ENCODE data around the gene INMT.

The INMT gene

DNA sequence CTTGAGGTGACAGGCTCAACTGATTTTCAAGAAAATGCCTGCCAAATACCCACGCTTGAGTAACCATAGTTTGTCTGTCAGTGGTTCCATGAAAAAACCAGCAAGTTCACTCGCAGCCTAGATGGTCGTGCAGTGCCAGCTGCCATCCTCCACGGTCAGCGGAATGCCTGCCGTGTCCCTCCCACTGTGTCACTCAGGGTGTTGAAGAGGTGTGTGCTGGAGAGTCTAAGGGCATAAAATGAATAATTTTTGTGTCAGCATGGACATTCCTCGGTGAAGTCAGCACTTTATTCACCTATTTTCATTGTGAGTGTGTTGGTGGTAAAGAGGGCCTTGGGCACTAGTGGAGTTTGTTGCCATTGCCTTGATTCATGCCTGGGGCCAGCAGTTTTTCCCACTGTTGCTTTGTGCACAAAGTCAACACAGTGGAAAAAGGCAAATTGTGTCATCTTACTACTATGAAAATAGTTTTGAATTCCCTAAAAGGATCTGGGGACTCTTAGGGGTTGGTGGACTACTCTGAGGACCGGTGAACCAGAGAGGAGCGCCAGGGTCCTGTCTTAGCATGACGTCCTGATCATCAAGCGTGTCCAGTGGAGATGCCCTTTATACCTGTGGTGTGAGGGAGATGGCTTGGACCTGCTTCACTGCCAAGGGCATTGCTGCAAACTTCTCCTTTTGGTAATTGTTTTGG lies 36.9 kb downstream of the INMT start:
- DNase-seq = no peak

DNA sequence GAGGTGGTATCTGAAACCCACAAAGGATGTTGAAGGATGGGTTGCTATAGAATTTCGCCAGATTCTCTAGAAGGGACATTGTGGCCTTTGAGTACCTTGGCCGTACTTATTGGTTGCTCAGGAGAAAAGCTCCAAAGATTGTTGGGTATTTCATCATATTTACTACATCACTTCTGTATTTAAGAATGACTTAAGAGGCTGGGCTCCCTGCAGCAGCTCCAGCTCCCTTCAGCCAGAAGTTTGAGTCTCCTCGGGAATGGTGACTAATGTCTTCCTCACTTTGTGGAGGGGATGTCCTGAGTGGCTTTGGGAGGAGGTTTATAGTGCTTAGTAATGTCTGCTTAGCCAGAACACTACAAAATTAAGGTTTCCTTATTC lies 37.4 kb downstream of the INMT start:
- peak; percentile 93 for DNase-seq

DNA sequence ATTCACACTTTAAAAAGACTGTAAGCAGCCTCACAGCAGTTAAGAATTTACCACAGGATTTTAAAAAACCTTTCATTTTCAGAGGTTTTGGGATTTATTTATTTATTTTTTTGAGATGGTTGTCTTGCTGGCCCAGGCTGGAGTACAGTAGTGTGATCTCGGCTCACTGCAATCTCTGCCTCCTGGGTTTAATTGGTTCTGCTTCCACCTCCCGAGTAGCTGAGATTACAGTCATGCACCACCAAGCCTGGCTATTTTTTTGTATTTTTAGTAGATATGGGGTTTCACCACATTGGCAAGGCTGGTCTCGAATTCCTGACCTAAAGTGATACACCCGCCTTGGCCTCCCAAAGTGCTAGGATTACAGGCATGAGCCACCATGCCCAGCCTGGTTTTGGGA lies 38.4 kb downstream of the INMT start:
- peak; percentile 18 for DNase-seq

DNA sequence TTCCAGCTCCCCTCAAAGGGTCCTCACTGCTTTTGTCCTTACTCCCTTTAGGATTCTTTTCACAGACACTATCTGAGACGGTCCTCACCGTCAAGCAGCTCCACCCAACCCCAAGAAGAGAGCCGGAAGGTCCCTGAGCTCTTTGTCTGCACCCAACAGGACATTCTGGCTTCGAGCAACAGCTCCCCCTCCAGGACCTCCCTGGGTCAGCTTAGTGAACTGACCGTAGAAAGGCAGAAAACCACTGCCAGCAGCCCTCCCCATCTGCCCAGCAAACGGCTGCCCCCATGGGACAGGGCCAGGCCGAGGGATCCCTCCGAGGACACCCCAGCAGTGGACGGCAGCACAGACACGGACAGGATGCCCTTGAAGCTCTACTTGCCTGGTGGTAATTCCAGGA lies 39.2 kb downstream of the INMT start:
- DNase-seq = no peak

DNA sequence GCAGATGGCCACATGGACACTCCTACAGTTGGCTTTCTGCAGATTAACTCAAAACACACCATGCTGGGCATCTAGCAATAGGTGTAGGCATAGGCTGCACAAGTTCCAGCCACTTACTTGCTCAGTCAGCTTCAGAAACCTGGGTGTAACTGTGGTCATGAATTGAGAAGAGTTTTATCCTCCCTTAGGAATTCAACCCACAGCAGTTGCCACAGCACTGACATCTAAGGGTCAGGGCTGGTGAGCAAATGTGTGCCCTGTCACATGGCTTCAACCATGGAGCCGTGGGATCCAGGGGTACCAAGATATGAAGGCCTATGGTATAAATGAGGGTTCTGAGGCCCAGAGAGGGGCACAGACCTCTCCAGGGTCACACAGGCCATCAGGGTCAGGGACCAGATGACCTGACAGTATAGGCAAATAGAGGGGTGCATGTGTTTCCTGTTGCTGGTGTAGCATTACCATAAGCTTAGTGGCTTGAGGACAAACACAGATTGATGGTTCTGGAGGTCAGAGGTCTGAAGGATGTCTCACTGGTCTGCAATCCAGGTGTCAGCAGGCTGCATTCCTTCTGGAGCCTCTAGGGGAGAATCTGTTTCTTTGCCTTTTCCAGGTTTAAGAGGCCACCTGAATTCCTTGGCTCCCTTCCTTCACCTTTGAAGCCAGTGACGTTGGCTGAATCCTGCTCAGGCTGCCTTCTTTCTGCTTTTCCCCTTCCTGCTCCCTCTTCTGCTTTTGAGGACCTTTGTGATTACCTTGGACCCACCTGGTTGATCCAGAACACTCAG lies 43.4 kb downstream of the INMT start:
- no peak for DNase-seq

DNA sequence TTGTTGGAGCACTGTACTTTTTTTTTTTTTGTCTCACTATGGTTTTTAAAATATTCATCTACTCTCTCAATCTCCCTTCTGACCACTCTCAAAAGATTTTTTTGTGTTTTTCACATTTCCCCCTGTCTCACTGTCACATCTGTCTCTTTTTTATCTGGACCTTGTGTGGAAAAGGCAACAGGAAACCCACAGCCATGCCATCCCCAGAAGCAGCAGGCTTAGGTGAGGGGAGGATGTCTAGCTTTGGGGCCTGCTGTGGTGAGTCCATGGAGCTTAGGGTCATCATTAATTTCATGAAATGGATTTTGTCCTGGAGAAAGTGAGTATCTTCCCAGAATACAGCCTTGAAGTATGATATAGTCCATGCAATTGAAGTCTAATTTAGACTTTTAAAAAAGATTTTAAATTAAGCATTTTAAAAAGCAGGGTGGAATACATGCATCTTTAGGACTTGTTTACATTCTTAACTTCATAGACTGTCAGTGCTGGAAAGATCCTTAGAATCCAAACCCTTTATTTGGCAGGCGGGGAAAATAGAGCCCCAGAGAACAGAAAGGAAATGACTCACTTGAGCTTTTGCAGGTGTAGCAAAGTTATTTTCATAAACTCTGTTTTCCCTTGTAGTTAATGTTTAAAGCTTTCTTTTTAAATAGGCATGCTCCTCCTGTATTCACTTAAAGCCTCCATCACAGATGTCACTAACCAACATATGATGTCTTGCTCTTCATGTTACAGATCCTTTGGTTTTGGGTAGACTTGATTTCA lies 44.4 kb downstream of the INMT start:
- peak; percentile 43 for DNase-seq

DNA sequence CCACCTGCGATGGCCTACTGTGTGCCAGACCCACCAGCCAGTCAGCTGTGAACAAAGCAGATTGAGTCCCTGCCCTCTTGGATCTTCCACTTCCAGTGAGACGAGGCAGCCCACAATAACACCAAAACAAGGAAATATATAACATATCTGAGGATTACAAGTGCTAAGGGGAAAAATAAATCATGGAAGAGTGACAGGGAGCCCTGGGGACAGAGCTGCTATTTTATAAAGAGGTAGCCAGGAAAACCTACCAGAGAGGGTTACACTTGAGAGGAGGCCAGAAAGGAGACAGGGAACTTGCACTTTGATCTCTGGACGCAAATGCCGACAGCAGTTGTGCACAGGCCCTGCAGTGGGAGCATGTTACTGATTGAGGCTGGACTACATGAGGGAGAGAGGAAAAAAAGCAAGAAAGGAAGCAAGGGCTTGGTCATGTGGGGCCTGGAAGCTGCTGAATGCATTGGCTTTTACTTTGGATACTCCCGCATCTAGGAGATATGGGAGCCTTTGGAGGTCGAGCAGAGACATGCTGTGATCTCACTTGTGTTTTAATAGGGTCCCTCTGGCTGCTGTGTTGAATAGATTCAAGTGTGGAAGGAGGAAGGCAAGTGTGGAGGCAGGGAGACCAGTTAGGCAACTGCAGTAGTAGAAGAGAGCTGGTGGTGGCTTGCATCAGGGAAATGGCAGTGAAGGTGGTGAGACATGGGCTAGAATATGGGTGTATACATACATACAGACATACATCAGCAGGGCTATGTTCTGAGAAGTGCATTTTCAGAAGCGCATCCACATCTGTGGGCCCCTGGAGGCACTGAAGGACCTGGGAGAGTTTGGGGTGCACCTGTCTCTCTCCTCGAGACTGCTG lies 45.5 kb downstream of the INMT start:
- DNase-seq = no peak

DNA sequence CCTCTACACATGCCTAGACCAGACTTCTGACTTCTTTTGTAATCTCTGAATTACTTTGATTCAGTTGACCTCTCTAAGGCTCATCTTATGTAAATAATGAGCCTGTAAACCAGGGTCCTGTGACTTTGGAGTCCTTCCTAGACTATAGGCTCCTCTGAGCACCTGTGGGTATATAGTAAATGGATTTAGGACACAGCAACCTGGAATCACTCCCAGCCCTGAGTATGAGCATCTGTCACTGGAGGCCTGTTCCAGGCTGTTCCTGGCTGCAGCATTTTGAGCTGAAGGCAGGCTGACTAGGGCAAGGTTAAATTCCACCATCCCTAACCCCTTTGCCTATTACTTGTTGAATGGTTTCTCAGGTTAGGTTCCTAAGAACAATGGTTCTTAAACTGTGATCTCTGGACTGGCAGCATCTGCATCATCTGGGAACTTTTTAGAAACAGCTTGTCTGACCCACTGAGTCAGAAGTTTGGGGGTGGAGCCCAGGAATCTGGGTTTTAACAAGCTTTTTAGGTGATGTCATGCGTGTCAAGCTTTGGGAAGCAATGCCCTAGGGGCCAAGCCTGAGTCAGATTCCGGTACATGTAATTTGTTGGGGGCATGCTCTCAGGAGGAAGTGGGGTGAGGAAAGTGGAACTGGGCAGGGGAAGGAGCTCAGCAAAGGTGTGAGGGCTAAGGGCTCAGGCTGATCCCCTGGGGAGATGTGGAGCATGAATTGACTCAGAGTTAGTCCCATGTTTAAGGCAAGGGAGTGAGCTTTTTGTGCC lies 47.5 kb downstream of the INMT start:
- peak; percentile 96 for DNase-seq

DNA sequence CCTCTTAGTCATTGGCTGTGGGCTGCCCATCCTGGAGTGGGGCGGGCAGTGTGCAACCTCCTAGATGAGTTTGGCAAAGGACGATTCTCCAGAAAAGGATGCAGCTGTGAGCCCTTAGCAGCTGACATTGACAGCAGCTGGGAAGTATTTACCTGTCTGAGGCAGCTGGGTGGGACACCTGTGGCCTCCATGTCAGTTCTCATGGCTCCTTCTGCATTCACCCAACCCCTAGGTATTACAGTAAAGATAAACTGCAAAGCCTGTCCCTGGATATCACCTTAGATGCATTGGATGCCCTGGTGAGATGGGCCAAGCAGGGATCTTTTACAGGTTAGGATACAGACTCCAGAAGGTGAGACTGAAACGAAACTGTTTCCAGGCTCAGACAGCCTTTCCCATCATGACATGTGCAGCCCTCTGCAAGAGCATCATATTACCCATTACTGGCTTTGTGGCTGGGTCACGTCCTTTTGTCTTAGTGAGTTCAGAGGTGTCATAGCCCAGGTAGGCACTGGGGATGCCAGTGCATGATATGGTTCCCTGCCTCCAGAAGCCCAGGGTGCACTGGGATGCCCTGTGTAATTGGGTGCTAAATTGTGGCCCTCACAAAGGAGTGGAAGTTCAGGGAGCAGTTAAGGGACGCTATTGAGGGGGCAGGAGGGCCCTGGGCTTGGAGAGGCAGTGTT lies 48.2 kb downstream of the INMT start:
- DNase-seq = no peak

DNA sequence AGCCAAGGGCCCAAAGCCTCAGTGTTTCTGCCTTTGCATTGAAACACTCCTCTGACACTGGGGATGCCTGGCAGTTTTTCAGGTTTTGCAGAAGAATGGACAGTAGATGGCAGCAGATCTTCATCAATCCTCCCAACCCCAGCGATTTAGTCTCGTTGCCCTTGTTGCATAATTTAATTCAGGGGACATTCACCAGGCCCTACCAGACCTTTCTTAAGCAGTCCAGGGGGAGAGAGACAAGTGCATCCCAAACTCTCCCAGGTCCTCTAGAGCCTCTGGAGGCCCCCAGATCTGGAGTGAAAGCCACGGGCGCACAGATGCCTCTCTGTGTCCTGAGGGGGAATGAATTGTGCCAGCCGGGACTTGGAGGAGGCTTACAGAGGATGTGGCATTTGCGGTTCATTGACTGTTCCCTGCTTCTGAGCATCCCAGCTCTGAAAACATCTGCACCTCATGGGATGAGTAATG lies 48.9 kb downstream of the INMT start:
- peak; percentile 82 for DNase-seq

DNA sequence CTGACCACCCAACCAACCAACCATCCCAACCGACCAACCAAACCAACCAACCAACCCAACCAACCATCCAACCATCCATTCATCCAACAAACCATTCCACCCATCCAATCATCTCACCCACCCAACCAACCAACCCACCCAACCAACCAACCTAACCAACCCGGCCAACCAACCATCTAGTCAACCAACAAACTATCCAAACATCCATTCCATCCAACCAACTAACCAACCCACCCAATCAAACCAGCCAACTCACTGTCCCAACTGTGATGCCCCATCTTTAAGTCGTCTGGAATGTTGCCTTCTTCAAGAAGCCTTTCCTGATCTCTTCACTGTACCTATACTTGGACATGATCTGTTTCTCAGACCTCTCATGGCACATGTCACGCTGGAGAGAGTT lies 50.9 kb downstream of the INMT start:
- no peak for DNase-seq

DNA sequence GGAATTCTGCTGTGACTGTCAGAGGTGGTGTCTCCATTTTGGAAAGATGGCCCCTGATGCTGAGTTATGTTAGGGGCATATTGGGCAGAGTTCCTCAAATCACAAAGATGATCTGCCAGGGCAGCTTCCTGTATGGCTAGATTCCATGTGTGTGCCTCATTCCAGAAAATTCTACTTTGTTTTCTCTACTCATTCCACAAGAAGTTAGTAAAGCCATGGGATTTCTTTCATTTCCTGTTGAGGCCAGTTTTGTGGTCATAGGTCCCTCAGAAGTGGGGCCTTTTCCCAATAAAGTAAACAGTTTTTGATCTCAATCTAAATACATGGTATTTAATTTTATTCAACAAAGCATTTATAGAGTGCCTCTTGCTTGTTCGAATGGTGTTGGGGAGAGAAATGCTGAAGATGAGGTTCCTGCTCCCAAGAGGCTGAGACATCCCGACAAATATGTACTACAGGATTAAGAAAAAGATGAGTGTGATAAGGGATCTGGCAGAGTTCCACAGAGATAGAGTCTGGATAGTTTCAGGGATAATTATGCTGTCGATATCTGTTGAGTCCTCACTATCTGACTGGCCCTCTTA lies 52.2 kb downstream of the INMT start:
- DNase-seq = peak; percentile 98

DNA sequence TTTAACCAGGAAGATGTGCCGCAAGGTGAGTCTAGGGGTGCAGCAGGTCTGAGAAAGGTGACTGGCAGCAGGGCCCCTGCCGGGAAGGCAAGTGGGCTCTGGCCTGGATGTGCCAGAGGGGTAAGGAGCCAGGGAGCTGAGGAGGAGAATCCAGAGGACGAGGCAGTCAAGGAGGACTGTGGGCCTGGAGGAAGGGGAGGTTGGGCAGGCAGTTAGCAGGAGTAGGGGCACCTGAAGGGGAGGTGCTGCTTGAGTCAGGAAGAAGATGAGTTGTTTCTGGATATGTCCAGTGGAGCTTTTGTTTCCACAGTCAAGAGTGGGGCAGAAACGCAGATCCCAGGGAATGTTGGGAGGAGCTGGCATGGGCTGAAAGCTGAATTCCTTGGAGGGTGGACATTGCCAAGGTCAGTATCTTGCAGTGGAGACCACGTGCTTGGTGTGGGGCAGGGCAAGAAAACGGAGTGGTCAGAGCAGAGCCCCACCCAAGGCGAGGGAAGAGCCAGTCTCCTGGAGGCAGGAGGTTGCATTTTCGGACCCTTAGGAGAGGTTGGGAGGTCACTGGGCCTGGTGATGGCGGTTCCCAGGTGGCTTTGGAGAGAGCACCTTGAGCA lies 53.3 kb downstream of the INMT start:
- DNase-seq = no peak

DNA sequence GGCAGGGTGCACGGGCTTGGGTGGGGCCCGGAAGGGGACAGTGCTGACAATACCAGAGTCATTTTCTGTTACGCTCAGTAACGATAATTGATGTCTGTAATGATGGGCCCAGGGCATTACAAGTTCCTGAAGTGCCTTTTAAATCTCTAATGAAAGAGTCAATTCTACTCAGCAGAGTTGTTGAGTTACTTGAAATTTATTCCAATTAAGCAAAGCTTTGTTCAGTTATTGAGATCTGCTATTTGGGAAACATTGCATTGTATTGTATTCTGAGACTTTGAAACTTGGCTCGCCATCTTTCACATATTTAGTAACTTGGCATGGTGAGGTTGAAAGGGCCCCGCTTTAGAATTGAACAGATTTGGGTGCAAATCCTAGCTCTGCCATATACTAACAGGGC lies 54.0 kb downstream of the INMT start:
- no peak for DNase-seq
